ENCODE results near the gene NAALADL1.
A peak's percentile ranks its signal among the peaks of the same experiment; 100 is the strongest.

NAALADL1 gene

DNA sequence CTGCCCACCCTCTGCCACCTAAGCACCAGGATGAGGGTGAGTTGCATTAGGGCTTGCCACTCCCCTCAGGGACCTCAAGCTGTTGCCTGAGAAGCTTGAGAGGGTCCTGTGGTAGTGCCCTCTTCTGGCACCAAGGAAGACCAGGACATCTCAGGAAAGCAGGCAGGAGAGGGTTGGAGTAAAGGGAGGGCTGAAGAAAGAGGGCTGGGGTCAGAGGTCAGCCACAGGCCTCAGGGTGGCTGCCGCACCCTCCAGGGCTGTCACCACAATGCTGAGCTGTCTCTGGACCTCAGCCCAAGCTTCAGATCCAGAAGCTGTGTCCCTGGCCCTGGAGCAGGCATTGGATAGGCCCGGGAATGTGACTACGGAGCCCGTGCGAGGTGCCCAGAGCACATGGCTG is 13.3 kb downstream of the NAALADL1 start:
- H3K36me3 ChIP-seq (replicated peaks): peaks cover 3% of the 10 kb centered on the region
- H3K27ac ChIP-seq: no peak overlapping the region
- in situ Hi-C loops (cut with HindIII; ENCODE audit: low pct_ligation_motif_present, low sequenced_read_pairs): no loop called here
- H3K4me3 ChIP-seq (ENCODE audit: low read depth, low read length): no peak overlapping the region
- no peaks in the 10 kb centered on the region for H3K27me3 ChIP-seq (replicated peaks)
- no peak for DNase-seq
- TF ChIP-seq, protein P1, sequence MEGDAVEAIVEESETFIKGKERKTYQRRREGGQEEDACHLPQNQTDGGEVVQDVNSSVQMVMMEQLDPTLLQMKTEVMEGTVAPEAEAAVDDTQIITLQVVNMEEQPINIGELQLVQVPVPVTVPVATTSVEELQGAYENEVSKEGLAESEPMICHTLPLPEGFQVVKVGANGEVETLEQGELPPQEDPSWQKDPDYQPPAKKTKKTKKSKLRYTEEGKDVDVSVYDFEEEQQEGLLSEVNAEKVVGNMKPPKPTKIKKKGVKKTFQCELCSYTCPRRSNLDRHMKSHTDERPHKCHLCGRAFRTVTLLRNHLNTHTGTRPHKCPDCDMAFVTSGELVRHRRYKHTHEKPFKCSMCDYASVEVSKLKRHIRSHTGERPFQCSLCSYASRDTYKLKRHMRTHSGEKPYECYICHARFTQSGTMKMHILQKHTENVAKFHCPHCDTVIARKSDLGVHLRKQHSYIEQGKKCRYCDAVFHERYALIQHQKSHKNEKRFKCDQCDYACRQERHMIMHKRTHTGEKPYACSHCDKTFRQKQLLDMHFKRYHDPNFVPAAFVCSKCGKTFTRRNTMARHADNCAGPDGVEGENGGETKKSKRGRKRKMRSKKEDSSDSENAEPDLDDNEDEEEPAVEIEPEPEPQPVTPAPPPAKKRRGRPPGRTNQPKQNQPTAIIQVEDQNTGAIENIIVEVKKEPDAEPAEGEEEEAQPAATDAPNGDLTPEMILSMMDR (IDR thresholded peaks at IDR 0.05; ENCODE audit: low read depth, low read length, missing control alignments): no peak

GRCh38 chr11:65043881-65044501 is 14.4 kb downstream of the NAALADL1 start:
- H3K36me3 ChIP-seq (replicated peaks): peaks cover 3% of the 10 kb centered on the region
- H3K27me3 ChIP-seq (replicated peaks): no peaks in the 10 kb centered on the region
- no peak overlapping the region for H3K4me3 ChIP-seq (ENCODE audit: low read depth, low read length)
- TF ChIP-seq, protein P1 (IDR thresholded peaks at IDR 0.05; ENCODE audit: low read depth, low read length, missing control alignments): no peak
- no peak for DNase-seq
- in situ Hi-C loops (cut with HindIII; ENCODE audit: low pct_ligation_motif_present, low sequenced_read_pairs): no loop called here
- H3K27ac ChIP-seq: no peak overlapping the region

- no peak overlapping the region for H3K4me3 ChIP-seq (ENCODE audit: low read depth, low read length)
- in situ Hi-C loops (cut with HindIII; ENCODE audit: low pct_ligation_motif_present, low sequenced_read_pairs): no loop called here
- TF ChIP-seq, protein P1 (IDR thresholded peaks at IDR 0.05; ENCODE audit: low read depth, low read length, missing control alignments): no peak
Observed at GRCh38 chr11:65042891-65043290, 15.5 kb downstream of the NAALADL1 start.

GRCh38 chr11:65040847-65041622 is 17.3 kb downstream of the NAALADL1 start, which contains the start of gene SAC3D1:
Gene SAC3D1 (plus strand): TSS chr11:65041210. CDS start chr11:65041293, 83 bp downstream.
- H3K36me3 ChIP-seq (replicated peaks): peaks cover 6% of the 10 kb centered on the region
- H3K4me3 ChIP-seq (ENCODE audit: low read depth, low read length): peak within 1 kb of the TSS; percentile 67
- no peaks in the 10 kb centered on the region for H3K27me3 ChIP-seq (replicated peaks)
- DNase-seq: peak; percentile 81
- in situ Hi-C loops (cut with HindIII; ENCODE audit: low pct_ligation_motif_present, low sequenced_read_pairs): no loop called here
- H3K27ac ChIP-seq: peak within 1 kb of the TSS; percentile 66
- TF ChIP-seq, protein P1 (IDR thresholded peaks at IDR 0.05; ENCODE audit: low read depth, low read length, missing control alignments): no peak

More at GRCh38 chr11:65042891-65043290, 15.5 kb downstream of the NAALADL1 start:
- H3K27me3 ChIP-seq (replicated peaks): no peaks in the 10 kb centered on the region
- DNase-seq: no peak
- no peak overlapping the region for H3K27ac ChIP-seq
- H3K36me3 ChIP-seq (replicated peaks): peaks cover 6% of the 10 kb centered on the region

- Histone ChIP-seq H3K27me3 (replicated peaks) (no peaks in the 10 kb centered on the region), H3K4me3 (ENCODE audit: low read depth, low read length) (peak overlapping the region; percentile 67), H3K27ac (peak overlapping the region; percentile 66), H3K36me3 (replicated peaks) (peaks cover 6% of the 10 kb centered on the region)
- in situ Hi-C loops (cut with HindIII; ENCODE audit: low pct_ligation_motif_present, low sequenced_read_pairs): no loop called here
- TF ChIP-seq, protein P1 (IDR thresholded peaks at IDR 0.05; ENCODE audit: low read depth, low read length, missing control alignments): no peak
- DNase-seq: no peak
Observed at GRCh38 chr11:65040520-65040846, 17.9 kb downstream of the NAALADL1 start.

All from brain microvascular endothelial cell (primary cell).